GM21360 (cell line): Measurements from ENCODE around the gene SPAG5.

Experiments
- ATAC-seq: cut with Tn5 transposase; IDR thresholded peaks from one replicate; pipeline ENCODE4 v1.9.1; 2021; ENCODE audit warnings: mild to moderate bottlenecking, moderate library complexity; ENCODE audit not compliant: unreplicated experiment

Gene SPAG5

DNA sequence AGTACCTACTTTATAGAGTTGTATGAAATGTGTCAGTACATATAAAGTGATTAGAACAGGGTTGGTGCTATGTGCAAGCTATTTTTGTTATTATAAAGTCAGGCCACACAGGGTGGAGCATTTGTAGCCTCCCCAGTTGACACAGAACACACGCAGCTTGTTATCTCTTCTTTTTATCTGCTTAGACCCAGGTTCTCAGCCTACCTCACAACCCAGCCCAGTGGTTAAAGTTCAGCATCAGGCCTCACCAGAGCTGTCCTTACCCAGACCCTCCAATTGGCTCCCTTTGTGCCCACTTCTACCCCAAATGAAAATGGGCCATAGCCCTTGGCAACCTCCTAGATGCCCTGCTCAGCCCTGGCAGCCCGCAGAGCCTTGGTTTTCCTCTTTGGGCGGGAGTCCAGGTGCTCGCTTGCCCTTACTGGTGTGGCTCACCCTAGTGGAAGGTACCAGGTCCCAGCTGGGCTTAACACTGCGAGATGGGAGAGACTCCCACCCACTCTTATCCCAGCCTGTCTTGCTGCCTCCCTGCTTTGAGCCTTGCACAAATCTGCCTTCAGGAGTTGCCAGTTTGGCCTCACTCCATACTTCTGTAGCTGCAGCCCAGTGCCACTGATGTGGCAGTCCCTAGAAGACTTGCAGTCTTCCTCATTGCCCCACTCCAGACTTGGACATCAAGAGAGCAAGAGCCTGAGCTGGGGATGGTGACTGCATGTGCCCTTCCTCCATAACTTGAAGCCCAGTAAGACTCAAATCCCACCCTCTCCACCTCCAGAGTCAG lies 26.4 kb downstream of the SPAG5 start:
- no peak for ATAC-seq

- peak; percentile 70 for ATAC-seq
Measured at GRCh38 chr17:28571361-28572122, 27.3 kb downstream of the SPAG5 start, which contains the start of gene PIGS. TSS of gene PIGS (minus strand) at chr17:28571524. CDS start at chr17:28571496, 28 bp downstream.

DNA sequence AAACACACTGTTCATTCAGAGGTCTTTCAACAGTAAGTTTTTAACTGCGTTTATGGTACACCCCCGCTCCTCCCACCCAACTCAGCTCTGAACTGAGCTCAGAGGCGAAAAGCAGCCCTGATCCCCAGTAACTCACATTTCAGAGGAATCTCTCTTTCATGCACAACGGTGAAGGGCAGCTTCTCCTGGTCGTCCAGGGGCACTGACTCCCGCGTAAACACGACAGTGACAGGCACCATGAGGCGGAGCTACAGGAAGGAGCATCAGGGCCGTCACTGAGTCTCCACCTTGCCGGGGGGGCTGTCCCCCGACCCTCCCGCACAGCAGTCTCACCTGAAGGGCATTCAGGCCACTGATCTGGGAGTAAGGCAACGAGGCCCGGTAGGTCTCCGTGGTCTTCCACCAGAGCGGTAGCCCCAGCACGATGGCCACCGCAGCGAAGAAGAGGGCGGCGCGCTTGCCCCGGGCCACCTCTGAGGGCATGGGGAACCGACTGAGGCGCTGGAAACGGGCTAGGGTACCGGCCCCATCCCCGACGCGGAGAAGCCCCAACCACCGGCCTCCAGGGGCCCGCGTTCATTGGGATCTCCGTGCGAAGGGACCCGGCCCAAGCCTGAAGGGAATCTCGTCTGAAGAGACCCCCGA lies 28.0 kb downstream of the SPAG5 start:
- ATAC-seq = peak; percentile 27

- no peak for ATAC-seq
Measured at GRCh38 chr17:28569446-28569845, 29.4 kb downstream of the SPAG5 start.

GRCh38 chr17:28567604-28568003 lies 31.2 kb downstream of the SPAG5 start:
- ATAC-seq = no peak

- no peak for ATAC-seq
Measured at GRCh38 chr17:28563475-28563874, 35.4 kb downstream of the SPAG5 start.

- no peak for ATAC-seq
Measured at GRCh38 chr17:28555022-28555421, 43.8 kb downstream of the SPAG5 start.

DNA sequence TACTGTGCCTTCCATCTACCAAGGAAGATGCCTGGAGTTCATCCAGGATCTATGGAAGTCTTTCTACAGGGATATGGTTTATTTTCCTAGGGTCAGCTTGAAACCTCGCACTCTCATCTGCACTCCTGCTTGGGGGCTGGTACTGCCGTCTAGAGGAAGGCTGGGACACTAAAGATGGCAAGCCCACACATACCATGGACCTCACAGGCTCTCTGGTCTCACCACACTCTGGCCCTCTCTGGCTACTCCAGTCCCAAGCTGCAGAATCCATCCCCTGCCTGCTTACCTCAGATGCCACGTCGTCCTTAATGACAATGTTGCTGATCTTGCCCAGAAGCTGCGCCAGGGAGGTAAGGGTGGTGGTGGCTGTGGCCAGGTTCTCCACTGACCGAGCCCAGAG lies 44.3 kb downstream of the SPAG5 start:
- ATAC-seq = no peak

- ATAC-seq = no peak
Measured at GRCh38 chr17:28553000-28553505, 45.8 kb downstream of the SPAG5 start.

GRCh38 chr17:28552176-28552999 lies 46.4 kb downstream of the SPAG5 start, which contains the start of gene UNC119:
TSS of gene UNC119 (minus strand) at chr17:28552624. CDS start at chr17:28552557, 67 bp downstream.
- ATAC-seq = peak; percentile 50

GRCh38 chr17:28551421-28552175 lies 47.2 kb downstream of the SPAG5 start:
- no peak for ATAC-seq

- no peak for ATAC-seq
Measured at GRCh38 chr17:28550858-28551257, 48.0 kb downstream of the SPAG5 start.

DNA sequence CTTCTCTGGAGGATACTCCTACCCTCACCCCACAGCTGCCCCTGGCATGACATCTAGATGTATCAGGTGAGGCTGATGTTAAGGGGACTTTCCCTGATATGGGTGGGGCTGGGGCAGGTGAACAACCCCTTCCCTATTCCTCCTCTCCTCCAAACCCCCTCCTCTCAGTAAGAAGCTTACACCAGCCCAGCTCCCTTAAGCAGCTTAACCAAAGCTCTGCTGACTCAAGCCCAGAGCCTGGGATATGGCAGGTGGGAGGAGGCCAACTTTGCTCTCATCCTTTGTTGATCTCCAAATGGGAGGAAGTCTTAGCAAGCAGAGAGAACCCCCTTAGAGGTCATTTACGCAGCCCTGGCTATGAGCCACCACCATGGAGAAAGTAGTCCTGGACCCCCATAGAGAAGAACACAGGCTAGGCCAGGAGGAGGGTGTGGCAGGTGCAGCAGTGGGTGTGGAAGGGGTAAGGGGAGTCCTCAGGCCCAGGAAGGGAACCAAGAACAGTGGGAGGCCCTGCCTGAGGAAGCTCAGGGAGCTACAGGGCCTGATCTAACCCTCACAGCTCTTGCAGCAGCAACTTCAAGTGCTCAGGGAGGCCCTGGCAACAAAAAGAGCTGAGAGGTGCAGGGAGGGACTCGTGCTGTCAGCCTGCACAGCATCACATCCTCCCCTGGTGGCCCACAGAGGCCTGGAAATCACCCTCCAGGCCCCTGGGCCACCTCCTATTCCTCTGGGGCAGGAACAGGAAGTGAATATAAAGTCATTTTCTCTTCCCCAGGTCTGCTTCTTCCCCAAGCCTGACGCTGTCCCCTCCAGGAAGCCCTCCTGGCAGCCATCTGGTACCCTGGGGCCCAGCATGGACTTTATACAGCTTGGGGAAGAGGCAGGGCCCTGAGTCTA lies 49.3 kb downstream of the SPAG5 start:
- ATAC-seq = peak; percentile 37

DNA sequence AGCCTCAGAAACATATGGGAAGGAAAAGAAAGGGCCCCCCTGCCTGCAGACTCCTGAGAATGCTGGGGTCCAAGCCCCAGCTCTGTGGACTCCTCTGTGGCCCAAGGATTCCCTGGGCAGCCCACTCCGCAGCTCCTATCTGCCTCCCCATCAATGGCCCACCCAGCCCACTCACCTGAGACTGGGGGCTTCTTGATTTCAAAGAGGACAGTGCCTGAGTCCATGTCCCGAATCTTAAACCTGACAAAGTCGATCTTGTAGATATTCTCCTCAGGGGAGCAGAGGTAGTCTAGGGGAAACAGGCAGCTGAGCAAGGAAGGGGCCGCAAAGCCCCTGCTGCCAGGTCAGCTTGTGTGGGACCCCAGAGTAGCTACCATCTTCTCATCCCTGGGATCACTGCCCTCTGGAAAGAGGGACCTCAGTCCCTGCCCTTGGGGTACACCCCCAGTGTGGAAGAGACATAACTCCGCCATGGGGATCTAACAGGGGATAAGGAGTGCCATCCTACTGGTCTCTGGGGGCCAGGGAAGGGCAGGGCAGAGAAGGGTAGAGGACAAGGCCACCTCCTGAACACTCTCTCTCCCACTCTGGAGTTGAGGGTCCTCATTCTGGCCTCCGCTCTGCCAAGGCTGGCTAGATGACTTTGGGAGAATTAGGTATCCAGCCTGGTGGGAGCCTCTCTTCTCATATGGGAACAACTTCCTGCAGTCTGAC lies 50.3 kb downstream of the SPAG5 start:
- ATAC-seq = no peak

DNA sequence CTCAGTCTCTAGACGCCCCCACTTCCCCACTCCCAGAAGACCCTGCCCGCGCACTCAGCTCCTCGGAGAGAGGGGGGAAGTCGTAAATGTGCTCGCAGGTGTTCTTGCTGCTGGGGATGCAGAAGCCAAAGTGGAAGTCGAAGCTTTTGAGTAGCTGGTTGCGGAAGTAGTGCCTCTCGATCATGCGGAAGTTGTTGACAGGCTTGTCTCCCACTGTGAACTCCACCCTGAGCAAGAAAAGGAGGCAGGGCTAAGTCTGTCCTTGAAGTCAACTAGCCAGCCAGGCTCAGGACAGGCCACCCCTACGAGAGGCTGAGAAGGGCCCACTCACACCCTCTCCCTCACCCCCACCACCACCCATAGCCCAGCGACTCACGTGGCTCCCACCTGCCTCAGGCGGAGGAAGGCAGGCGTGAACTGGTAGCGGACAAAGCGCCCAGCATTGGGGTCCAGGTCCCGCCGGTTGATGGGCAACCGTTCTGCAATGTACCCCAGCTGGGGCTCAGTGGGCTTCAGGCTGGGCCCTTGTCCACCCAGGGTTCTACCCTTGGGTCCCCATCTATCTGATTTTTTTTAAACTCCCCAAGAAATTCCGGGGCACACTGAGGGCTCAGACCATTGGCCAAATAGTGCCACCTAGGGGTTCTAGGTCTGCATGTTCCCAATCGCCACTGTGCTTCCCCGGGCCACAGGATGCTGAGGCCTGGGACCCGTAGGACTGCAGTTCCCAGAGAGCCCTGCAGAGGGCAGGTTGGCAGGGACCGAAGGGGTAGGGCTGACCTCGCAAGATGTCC lies 51.0 kb downstream of the SPAG5 start:
- no peak for ATAC-seq

DNA sequence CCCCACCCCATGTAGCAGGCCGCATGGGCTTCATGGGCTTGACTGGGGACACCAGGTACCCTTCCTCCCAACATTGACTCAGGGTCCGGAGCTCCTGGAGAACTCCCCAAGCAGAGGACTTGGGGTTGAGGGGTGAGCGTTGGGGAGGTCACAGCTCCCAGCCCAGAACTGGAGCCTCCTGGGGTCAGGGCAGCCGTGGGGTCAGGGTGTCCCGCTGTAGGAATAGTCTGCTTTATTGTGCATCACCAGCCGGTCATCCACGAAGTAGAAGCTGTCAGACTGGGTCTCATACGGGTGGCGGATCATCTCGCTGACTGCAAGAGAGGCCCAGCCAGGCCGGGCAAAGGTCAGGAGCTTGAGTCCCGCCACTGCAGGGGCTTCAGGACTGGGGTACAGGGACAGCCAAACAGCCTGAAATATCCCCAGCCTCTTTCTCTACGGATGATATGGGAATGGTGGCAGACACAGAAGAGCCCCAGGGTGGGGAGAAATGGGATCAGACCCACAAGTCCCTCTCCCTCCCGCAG lies 51.7 kb downstream of the SPAG5 start:
- no peak for ATAC-seq

DNA sequence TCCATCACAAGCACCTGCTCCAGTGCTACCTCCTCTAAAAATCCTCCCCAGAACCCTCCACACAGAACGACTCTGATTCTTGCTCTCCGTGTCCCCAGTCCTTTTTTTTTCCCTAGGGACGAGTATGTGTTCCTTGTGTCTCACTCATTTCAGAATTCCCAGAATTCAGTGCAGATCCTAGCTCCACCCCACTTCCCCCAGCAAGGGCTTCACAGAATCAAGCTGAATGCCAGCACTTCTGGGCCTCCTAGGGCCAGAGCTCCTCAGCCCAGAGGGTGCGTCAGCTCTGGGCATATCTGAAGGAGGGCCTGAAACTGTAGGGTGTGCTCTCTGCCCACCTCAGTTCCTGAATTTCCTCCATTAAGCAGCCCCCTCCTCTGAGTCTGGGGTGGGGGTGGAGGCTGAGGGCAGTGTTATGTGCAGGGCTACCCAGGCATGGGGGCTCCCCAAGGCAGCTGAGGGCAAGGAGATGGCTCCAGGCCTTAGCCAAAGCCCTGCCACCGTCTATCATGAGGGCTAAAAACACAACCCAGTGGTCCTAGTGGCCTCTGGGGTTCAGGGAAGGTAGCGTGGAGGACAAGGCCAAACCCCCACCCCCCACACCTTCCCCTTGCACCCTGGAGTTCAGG lies 52.9 kb downstream of the SPAG5 start:
- no peak for ATAC-seq
